ENCODE measurements around the gene OR5K3.

OR5K3 gene

GRCh38 chr3:98390366-98390765 is at the start of gene OR5K3:
Gene OR5K3 (plus strand): TSS chr3:98390666. CDS start chr3:98390666, 0 bp downstream.
- TF ChIP-seq POLR2A (IDR thresholded peaks at IDR 0.05; ENCODE audit: low read length): no peak
- no peak for DNase-seq

GRCh38 chr3:98341758-98342157 is 48.7 kb upstream of the OR5K3 start:
- TF ChIP-seq GATA1 (IDR thresholded peaks at IDR 0.05; ENCODE audit: low read depth, low read length) (no peak), POLR2A (IDR thresholded peaks at IDR 0.05; ENCODE audit: low read length) (no peak)
- DNase-seq: no peak

GRCh38 chr3:98343647-98344507 is 46.6 kb upstream of the OR5K3 start:
- DNase-seq: peak; percentile 61 to 75
- TF ChIP-seq POLR2A (IDR thresholded peaks at IDR 0.05; ENCODE audit: low read length) (no peak), GATA1 (IDR thresholded peaks at IDR 0.05; ENCODE audit: low read depth, low read length) (no peak)

GRCh38 chr3:98350082-98350481 is 40.4 kb upstream of the OR5K3 start:
- no peak for DNase-seq
- TF ChIP-seq GATA1 (IDR thresholded peaks at IDR 0.05; ENCODE audit: low read depth, low read length): no peak
- TF ChIP-seq POLR2A (IDR thresholded peaks at IDR 0.05; ENCODE audit: low read length): no peak

- DNase-seq: no peak
- no peak for TF ChIP-seq GATA1 (IDR thresholded peaks at IDR 0.05; ENCODE audit: low read depth, low read length)
- no peak for TF ChIP-seq POLR2A (IDR thresholded peaks at IDR 0.05; ENCODE audit: low read length)
These were observed 36.9 kb upstream of the OR5K3 start, which contains the start of gene OR5K4 for GRCh38 chr3:98353554-98353953. Gene OR5K4 (plus strand): TSS chr3:98353854. CDS start chr3:98353854, 0 bp downstream.

- DNase-seq: no peak
- TF ChIP-seq POLR2A (IDR thresholded peaks at IDR 0.05; ENCODE audit: low read length): no peak
- TF ChIP-seq GATA1 (IDR thresholded peaks at IDR 0.05; ENCODE audit: low read depth, low read length): no peak
These were observed 31.2 kb upstream of the OR5K3 start for GRCh38 chr3:98359250-98359649.

GRCh38 chr3:98359993-98360675 is 30.3 kb upstream of the OR5K3 start:
- DNase-seq: peak; percentile 9 to 10
- TF ChIP-seq GATA1 (IDR thresholded peaks at IDR 0.05; ENCODE audit: low read depth, low read length) (no peak), POLR2A (IDR thresholded peaks at IDR 0.05; ENCODE audit: low read length) (no peak)

- no peak for DNase-seq
- TF ChIP-seq GATA1 (IDR thresholded peaks at IDR 0.05; ENCODE audit: low read depth, low read length): no peak
- no peak for TF ChIP-seq POLR2A (IDR thresholded peaks at IDR 0.05; ENCODE audit: low read length)
These were observed 29.8 kb upstream of the OR5K3 start for GRCh38 chr3:98360681-98361080.

- no peak for DNase-seq
- TF ChIP-seq GATA1 (IDR thresholded peaks at IDR 0.05; ENCODE audit: low read depth, low read length): no peak
- TF ChIP-seq POLR2A (IDR thresholded peaks at IDR 0.05; ENCODE audit: low read length): no peak
These were observed 29.2 kb upstream of the OR5K3 start for GRCh38 chr3:98361289-98361688.

- TF ChIP-seq GATA1 (IDR thresholded peaks at IDR 0.05; ENCODE audit: low read depth, low read length): no peak
- TF ChIP-seq POLR2A (IDR thresholded peaks at IDR 0.05; ENCODE audit: low read length): no peak
- no peak for DNase-seq
These were observed 22.8 kb upstream of the OR5K3 start for GRCh38 chr3:98367464-98368246.

GRCh38 chr3:98371186-98371585 is 19.3 kb upstream of the OR5K3 start:
- TF ChIP-seq POLR2A (IDR thresholded peaks at IDR 0.05; ENCODE audit: low read length) (no peak), GATA1 (IDR thresholded peaks at IDR 0.05; ENCODE audit: low read depth, low read length) (no peak)
- no peak for DNase-seq

GRCh38 chr3:98371853-98372252 is 18.6 kb upstream of the OR5K3 start:
- DNase-seq: no peak
- no peak for TF ChIP-seq POLR2A (IDR thresholded peaks at IDR 0.05; ENCODE audit: low read length)
- TF ChIP-seq GATA1 (IDR thresholded peaks at IDR 0.05; ENCODE audit: low read depth, low read length): no peak

GRCh38 chr3:98372445-98372844 is 18.0 kb upstream of the OR5K3 start:
- no peak for DNase-seq
- no peak for TF ChIP-seq GATA1 (IDR thresholded peaks at IDR 0.05; ENCODE audit: low read depth, low read length)
- TF ChIP-seq POLR2A (IDR thresholded peaks at IDR 0.05; ENCODE audit: low read length): no peak

- no peak for TF ChIP-seq GATA1 (IDR thresholded peaks at IDR 0.05; ENCODE audit: low read depth, low read length)
- no peak for TF ChIP-seq POLR2A (IDR thresholded peaks at IDR 0.05; ENCODE audit: low read length)
- DNase-seq: no peak
These were observed 13.8 kb upstream of the OR5K3 start for GRCh38 chr3:98376631-98377030.
